IPS-18c (cell line): ENCODE data around the gene TNS1.
"Not testable (repeated sequence)": the region's sequence is repeated elsewhere in the genome, so short reads cannot be mapped to it uniquely, and the experiment has no call there.

Experiments used
- H3K4me3 ChIP-seq: 2 replicates; pipeline ENCODE4 v1.7.0; 2013; ENCODE audit warnings: low read depth, mild to moderate bottlenecking, low read length, moderate library complexity; ENCODE audit not compliant: insufficient read depth
- H3K9me3 ChIP-seq: one replicate; pipeline ENCODE4 v1.6.1; 2013; ENCODE audit warnings: mild to moderate bottlenecking, low read length, moderate library complexity; ENCODE audit not compliant: control insufficient read depth, insufficient read depth

TNS1 gene

DNA sequence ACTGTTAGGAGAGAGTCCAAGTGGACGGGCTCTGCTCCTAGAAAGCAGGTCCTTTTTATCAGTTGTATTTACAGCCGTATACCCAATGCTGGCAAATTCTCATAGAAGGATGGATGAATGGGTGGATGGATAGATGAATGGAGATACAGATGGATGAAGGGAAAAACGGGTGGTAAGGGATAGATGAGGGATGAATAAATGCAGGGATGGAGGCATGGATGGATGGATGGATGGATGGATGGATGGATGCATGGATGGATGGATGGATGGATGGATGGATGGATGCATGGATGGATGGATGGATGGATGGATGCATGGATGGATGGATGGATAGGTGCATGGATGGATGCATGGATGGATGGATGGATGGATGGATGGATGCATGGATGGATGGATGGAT, 193.8 kb downstream of the TNS1 start:
- not testable (repeated sequence) for H3K4me3 ChIP-seq, H3K9me3 ChIP-seq

DNA sequence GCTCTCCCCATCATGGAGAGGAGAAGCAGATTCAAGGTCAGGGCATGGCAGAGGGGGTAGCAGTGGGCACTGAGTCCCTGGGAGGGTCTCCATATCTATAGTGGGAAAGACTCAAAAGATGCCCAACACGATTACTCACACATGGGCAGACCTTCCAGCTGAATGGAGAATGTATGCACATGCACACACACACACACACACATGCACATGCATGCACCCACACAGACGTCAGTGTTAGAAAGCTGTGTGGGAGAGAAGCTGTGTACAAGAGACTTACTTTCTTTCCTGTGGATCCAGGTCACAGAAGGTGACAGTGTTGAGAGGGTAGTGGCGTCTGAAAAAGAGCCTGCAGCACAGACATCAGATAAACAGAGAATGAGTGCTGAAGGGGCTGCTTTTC, 194.5 kb downstream of the TNS1 start:
- H3K4me3 ChIP-seq, result no peak overlapping the region
- no peaks in the 10 kb centered on the region for H3K9me3 ChIP-seq

DNA sequence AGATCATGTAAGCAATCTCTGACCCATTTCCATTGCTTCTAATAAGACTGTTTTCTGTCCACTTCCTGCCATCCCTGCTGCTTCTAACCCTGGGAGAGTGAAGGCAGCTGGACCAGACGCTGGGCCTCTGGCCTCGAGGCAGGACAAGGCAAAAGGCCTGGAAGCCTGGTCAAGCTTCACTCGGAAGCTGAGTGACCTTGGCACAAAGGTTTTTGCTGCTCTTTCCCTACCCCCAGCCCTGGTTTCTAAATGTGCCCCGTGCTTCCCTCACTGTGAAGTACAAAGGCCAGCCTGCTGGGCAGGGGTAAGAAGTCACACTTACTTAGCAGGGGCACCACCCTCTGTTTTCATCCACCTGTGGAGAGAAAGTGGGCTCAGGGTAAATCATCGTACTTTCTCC, 195.0 kb downstream of the TNS1 start:
- no peaks in the 10 kb centered on the region for H3K9me3 ChIP-seq
- H3K4me3 ChIP-seq, result no peak overlapping the region

DNA sequence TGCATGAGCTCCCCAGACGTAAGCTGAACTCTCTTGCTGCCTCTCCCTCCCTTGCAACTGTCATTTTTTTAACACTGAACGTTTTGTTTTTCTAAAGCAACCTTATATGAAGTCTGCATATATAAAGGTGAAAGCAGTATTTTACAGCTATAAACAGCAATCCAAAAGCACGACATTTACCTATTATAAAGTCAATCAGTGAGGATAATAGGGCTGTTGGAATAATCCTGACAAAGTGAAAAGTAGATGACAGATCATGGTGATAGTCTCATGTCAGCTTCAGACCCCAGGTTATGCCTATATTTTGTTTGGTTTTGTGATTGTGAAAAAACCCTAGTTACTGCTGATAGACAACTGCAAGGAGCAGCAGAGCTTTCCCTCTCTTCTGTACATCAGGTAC, 195.8 kb downstream of the TNS1 start:
- H3K9me3 ChIP-seq, result no peaks in the 10 kb centered on the region
- H3K4me3 ChIP-seq, result no peak overlapping the region

DNA sequence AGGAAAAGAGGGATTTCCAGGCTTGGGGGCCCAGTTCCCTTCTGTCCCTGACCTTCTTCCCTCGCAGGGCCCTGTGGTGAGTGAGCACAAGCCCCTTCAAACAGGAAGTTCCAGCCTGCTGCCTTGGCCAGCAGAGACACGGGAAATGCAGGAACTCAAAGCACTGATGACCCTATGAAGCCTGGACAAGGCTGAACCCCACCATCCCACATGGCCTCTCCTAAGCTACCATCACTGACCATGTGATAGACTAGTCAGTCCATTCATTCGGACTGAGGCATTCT, 196.4 kb downstream of the TNS1 start:
- Histone ChIP-seq H3K9me3 (no peaks in the 10 kb centered on the region), H3K4me3 (no peak overlapping the region)

DNA sequence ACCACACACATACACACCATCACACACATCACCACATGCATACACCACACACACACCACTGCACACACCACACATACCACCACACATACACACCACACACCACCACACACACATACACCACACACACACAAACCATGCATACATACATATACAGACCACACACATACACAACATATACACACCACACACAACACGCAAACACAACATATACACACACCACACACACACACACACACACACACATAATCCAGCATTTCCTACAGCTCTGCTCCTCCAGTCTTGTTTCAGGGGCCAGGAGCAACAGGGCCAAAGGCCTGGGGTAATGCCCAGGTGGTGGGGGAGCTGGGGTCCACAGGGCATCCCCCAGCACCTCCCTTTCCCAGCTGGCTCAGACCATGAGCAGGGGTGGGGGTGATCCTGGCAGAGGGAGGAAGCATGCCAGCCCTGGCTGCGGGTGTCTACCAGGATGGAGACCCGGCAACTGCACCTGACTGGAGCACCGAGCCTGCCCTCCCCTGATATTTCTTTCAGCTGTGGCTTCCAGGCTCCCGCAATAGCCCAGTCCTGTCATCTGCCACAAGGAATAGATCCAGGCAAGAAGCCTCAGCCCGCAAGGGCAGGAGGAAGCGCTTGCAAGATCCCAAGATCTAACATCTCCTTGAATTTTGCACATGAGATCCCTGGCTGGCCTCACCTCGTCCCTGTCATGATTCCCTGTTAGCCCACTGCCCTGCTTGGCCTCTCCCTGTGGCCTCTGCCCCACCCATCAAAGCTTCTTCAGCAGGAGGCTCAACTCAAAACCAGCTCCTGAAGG, 196.9 kb downstream of the TNS1 start:
- H3K9me3 ChIP-seq, result no peaks in the 10 kb centered on the region
- H3K4me3 ChIP-seq, result no peak overlapping the region

DNA sequence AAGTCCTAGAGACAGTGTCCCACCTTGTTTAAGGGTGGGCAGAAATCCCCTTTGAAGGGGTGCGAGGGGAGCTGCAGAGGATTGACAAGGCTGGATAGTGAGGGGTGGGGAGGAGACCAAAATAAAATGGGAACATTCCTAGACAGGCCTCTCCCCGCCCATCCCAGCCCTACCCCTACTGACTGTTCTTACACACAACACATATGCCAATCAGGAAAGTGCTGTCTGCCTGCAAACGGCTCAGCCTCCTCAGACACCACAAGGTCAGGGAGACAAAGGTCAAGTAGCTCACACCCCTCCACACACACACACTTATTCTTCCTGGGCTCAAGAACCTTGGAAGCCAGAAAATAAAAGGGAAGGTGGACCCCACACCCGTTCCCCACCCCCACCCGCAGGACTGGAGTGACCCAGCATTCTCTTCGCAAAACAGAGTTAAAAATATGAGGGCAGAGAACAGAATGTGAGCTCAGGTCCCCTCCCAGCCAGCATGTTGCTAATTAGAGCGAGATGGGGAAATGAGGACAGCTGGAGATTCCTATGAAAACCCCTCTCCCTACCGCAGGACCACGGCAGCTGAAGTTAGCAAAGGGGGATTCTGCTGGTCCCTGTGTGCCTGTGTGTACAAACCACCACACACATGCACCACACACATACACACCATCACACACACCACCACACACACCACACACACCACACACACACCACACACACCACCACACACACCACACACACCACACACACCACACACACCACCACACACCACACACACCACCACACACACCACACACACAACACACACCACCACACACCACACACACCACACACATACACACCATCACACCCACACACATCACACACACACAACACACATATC, 197.8 kb downstream of the TNS1 start:
- Histone ChIP-seq H3K9me3 (no peaks in the 10 kb centered on the region), H3K4me3 (no peak overlapping the region)

DNA sequence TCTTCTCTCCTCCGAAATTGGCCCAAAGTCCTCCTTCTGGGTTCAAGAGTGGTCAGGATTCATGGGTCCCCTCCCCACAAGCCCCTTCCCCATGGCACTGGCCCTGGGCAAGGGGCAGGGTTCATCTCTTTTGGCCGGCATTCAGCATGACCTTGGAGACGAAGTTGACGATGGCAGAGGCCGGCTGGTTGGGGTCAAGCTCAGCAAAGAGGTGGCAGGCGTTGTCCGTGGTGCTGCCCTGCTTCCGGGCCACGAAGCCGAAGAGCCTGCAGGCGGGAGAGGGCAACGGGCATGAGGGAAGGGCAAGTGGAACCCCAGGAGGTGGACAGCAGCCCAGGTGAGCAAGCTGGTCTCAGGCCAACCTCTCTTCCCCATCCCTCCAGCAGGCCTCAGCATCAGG, 198.5 kb downstream of the TNS1 start:
- Histone ChIP-seq H3K9me3 (no peaks in the 10 kb centered on the region), H3K4me3 (no peak overlapping the region)

DNA sequence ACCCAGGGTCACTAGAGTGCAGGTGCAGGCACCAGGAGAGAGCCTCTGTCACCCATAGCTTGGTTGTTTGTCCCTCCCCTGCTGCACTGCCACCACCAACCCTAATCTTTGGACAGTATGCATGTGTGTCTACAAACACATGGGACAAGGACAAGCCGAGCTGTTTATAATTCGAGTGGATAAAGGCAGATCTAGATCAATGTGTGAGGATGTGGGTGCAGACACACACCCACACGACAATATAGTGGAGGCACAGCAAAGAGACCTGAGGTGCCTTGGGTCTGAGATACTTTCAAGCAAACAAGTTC, 199.2 kb downstream of the TNS1 start:
- no peak overlapping the region for H3K4me3 ChIP-seq
- H3K9me3 ChIP-seq, result no peaks in the 10 kb centered on the region

DNA sequence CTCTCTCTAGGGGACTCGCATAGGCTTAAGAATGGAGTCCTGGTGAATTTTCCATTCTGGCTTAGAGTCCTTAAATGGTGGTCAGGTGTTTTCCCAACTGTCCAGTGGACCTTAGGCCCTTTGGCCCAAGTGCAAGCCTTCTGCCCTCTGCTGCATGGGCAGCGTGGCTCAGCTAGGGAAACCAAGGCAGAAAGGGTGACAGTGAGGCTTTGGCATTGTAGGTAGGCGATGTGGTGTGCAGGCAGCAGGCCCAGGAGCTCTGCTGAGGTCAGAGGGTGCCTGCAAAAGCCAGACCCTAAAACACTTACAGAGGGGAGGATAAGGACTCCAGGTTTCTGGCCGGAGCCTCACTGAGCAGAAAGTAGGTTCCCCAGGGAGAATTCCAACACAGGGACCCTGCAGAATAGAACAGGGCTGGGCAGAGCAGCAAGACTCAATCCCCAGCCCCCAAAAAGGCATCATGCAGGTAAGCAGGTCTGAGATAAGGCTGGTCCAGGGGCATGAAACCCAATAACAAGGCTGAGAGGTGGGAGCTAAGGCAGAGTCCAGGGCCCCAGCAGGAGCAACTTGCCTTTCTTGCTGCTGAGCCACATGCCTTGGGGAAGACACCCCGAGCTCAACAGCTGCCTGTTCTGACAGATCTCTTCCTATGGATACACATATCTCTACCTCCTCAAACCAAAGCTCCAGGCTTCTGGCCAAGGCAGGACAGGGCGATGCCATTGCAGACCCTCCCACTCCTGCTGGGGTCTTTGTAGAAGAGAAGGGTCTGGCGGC, 199.7 kb downstream of the TNS1 start:
- H3K9me3 ChIP-seq, result no peaks in the 10 kb centered on the region
- no peak overlapping the region for H3K4me3 ChIP-seq

DNA sequence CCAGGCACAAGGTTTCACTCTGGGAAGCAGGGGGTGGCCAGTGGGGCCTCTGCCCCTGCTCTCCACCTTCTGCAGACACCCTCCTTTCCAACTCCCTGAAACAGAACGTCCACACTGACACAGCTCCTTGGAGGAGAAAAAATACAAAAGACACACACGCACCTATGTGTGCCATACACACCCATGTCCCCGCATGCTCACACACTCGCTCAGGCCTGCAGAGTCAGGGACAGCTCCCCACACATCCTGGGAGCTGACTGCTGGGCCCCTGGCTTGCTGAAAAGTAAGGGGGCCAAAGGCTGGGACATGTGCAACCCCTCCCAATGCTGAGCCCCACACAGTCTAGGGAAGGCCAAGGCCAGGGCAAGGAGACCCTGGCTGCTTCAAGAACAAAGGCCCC, 200.5 kb downstream of the TNS1 start:
- Histone ChIP-seq H3K9me3 (no peaks in the 10 kb centered on the region), H3K4me3 (no peak overlapping the region)

DNA sequence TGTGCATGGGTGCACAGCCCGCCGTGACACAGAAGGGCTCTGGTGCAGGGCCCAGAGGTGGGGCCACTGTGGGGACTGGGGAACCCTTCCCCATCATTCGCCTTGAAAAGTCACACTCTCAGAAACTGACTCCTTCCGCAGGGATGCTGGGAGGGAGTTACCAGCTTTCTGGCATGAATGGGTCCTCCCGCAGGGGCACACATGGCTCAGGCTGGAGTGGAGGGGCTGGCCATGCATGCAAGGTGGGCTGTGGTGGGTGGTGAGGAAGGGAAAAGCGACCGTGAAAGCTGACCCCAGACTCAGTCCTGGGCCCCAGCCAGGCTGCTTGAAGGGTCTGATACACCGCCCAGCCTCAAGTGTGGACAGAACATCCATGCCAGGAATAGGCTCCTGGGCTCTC, 201.1 kb downstream of the TNS1 start:
- Histone ChIP-seq H3K9me3 (no peaks in the 10 kb centered on the region), H3K4me3 (no peak overlapping the region)

DNA sequence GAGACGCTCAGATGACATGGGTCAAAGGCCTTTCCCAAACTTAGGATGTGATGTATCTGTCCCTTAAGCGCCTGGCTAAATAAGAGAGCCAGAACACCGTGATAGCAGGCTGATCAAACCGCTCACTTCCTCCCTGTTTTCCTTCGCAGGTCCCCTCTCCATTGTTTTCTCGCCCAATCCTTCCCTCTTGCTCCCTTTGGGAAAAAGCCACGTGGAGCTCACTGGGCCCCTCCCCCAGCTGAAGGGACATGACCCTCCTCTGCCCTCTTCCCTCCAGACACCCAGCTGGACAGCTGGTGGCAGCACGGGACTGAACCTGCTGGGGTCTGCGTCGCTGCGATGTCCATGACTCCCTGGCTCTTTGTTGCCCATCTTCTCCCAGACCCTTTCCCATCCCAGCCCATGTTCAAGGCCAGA, 201.7 kb downstream of the TNS1 start:
- H3K4me3 ChIP-seq, result no peak overlapping the region
- no peaks in the 10 kb centered on the region for H3K9me3 ChIP-seq

DNA sequence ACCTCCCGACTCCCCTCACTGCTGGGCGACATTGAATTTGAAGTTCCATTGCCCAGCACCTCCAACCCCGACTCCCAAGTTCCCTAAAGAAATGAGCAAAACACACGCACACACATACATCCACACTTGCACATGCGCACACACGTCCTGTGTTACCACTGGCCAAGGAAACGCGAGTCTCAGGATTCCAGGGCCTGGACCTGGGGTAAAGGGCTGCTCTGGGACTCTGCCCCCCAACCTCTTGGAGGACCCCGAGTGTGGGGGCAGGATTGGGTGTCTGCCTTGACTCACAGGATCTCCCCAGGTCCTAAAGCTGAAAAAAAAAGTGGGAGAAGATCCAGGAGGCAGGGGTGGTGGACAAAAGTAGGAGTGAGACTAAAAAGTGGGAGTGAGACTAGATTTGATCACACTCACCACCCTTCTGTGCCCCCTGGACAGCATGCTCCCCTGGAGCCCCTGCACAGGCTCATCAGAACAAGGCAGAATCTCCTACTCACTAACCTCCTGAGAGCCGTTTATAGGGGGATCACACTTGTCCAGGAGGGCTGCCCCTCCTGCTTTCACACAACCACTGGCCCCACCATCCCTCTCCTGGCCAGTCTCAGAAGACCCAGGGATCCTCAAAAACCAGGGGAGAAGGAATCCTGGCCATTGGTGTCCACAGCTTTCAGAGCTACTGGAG, 202.2 kb downstream of the TNS1 start:
- Histone ChIP-seq H3K9me3 (no peaks in the 10 kb centered on the region), H3K4me3 (no peak overlapping the region)

DNA sequence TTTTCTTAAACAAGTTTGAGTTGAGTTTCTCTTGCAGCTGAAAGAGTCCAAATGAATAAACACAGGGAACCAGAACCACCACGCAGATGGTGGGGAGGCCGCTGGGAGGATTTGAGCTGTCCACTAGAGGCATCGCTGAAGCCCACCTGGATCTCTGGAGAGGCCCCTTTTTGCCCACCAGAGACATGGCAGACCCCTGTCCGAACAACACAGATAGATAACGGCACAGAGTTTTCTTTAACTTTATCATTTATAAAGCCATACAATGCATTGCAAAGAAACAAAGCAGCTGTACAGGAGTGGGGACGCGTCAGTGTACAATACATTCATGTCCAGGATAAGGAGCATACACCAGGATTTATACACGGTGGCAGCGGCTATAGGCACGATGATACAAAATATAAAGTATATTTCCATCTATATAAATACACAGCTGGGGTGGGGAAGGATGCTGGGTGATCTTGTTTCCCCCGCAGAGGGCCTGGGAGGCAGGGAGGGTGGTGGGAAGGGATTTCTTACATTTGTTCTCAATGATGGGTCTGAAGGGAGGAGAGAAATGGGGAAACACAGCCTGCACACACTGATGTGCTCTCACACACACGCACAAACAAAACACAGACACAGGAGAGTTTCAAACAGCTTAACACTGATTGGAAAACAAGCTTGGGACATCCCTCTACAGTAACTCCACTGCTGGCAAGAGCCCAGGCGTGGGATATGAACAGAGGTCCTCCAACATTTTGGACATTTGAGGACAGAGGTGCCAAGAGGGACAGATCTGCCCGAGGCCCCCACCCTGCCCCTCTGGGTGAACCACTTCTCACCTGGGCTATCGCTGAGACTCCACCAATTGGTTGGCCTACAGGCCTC, 203.0 kb downstream of the TNS1 start:
- no peak overlapping the region for H3K4me3 ChIP-seq
- H3K9me3 ChIP-seq, result no peaks in the 10 kb centered on the region

DNA sequence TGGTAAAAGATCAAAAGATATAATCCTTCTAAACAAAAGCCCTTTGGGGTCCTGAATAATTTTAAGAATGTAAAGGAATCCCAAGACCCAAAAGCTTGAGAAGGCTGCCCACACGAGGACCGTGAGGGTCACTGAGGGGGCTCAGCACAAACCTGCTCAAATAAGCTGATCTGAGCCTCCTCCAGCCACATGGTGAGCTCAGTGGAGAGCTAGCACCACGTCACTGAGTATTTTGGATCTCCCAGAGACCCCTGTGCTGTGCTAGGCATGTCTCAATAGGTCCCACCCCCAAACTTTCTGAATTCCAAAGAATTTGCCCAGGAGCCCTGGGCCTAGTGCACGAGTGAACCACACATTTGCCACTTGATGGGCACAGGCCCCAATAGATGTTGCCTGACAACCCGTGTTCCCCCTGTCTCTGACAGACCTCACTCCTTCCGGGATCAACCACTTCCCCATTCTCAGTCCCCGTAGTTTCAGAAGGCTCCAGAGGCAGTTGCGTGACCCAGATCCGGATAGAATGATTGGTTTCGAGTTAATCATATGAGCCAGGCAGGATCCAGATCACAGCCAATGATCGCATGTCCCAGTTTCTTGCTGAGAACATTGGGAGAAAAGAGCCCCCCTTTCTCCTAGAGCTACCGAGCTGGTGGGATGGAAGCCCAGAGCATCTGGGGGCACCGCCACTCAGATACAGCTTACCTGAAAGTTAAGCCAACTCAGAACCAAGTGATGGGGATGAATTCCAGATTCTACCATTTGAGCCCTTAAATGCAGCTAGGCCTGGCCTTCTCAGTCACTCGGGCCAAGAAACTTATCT, 203.8 kb downstream of the TNS1 start:
- Histone ChIP-seq H3K4me3 (no peak overlapping the region), H3K9me3 (no peaks in the 10 kb centered on the region)
